Jurkat, Clone E6-1 (cell line): ENCODE data around the gene CELF4.

Source experiments
- DNase-seq: peaks from one replicate; pipeline ENCODE4 v3.0.0-alpha.2; 2011; ENCODE audit warnings: low read depth, low spot score
- H3K4me3 ChIP-seq: 2 replicates; pipeline ENCODE4 v1.5.1; 2011; ENCODE audit warnings: mild to moderate bottlenecking, low read length, control low read depth, moderate library complexity

CELF4 gene

GRCh38 chr18:37322492-37323035, 243.0 kb downstream of the CELF4 start:
- H3K4me3 ChIP-seq: no peak overlapping the region
- no peak for DNase-seq

GRCh38 chr18:37321582-37322491, 243.8 kb downstream of the CELF4 start:
- no peak for DNase-seq
- H3K4me3 ChIP-seq: no peak overlapping the region

GRCh38 chr18:37320317-37320716, 245.3 kb downstream of the CELF4 start:
- DNase-seq: no peak
- H3K4me3 ChIP-seq: no peak overlapping the region

- no peak for DNase-seq
- H3K4me3 ChIP-seq: no peak overlapping the region
Observed at GRCh38 chr18:37318360-37319355, 246.9 kb downstream of the CELF4 start.

- H3K4me3 ChIP-seq: no peak overlapping the region
- no peak for DNase-seq
Observed at GRCh38 chr18:37317486-37317885, 248.1 kb downstream of the CELF4 start.

- no peak for DNase-seq
- H3K4me3 ChIP-seq: no peak overlapping the region
Observed at GRCh38 chr18:37316468-37316867, 249.1 kb downstream of the CELF4 start.

GRCh38 chr18:37315935-37316334, 249.7 kb downstream of the CELF4 start:
- no peak for DNase-seq

GRCh38 chr18:37314534-37314933, 251.1 kb downstream of the CELF4 start:
- no peak for DNase-seq
- no peak overlapping the region for H3K4me3 ChIP-seq

More at GRCh38 chr18:37315935-37316334, 249.7 kb downstream of the CELF4 start:
- no peak overlapping the region for H3K4me3 ChIP-seq

- H3K4me3 ChIP-seq: no peak overlapping the region
- no peak for DNase-seq
Observed at GRCh38 chr18:37313624-37314023, 252.0 kb downstream of the CELF4 start.

GRCh38 chr18:37309861-37310260, 255.7 kb downstream of the CELF4 start:
- DNase-seq: no peak
- H3K4me3 ChIP-seq: no peak overlapping the region

GRCh38 chr18:37309059-37309458, 256.5 kb downstream of the CELF4 start:
- H3K4me3 ChIP-seq: no peak overlapping the region
- no peak for DNase-seq

- no peak overlapping the region for H3K4me3 ChIP-seq
- DNase-seq: no peak
Observed at GRCh38 chr18:37307181-37307580, 258.4 kb downstream of the CELF4 start.

- DNase-seq: no peak
- H3K4me3 ChIP-seq: no peak overlapping the region
Observed at GRCh38 chr18:37306432-37306831, 259.2 kb downstream of the CELF4 start.

GRCh38 chr18:37305066-37305465, 260.5 kb downstream of the CELF4 start:
- DNase-seq: no peak
- no peak overlapping the region for H3K4me3 ChIP-seq

GRCh38 chr18:37304012-37304680, 261.5 kb downstream of the CELF4 start:
- DNase-seq: no peak
- no peak overlapping the region for H3K4me3 ChIP-seq

- no peak for DNase-seq
- H3K4me3 ChIP-seq: no peak overlapping the region
Observed at GRCh38 chr18:37303009-37303408, 262.6 kb downstream of the CELF4 start.

- no peak for DNase-seq
- no peak overlapping the region for H3K4me3 ChIP-seq
Observed at GRCh38 chr18:37302519-37302918, 263.1 kb downstream of the CELF4 start.

- H3K4me3 ChIP-seq: no peak overlapping the region
- peak; percentile 38 for DNase-seq
Observed at GRCh38 chr18:37299471-37300304, 265.9 kb downstream of the CELF4 start.
